Measurements from ENCODE around the gene MCM8.

MCM8 gene

DNA sequence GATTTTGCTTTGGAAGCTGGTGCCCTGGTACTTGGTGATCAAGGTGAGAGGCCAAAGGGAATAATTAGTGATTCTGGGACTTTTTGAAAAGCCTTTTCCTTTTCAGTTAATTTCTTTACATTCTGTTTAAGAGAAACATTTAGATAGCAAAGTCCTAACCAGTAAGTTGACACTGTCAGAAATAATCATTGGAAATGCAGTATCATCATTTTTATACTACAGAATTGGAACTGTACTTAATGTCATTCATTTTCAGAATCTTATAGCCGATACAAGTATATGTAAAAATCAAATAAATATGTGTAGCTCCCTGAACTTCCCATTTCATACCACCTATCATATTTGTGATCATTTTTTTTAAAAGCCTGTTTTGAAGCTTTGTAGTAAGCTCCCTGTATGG, 27.5 kb downstream of the MCM8 start:
- no peak for TF ChIP-seq EZH2 (IDR thresholded peaks at IDR 0.05; ENCODE audit: borderline replicate concordance, low read depth, low read length, severe bottlenecking)
- TF ChIP-seq, protein P1, sequence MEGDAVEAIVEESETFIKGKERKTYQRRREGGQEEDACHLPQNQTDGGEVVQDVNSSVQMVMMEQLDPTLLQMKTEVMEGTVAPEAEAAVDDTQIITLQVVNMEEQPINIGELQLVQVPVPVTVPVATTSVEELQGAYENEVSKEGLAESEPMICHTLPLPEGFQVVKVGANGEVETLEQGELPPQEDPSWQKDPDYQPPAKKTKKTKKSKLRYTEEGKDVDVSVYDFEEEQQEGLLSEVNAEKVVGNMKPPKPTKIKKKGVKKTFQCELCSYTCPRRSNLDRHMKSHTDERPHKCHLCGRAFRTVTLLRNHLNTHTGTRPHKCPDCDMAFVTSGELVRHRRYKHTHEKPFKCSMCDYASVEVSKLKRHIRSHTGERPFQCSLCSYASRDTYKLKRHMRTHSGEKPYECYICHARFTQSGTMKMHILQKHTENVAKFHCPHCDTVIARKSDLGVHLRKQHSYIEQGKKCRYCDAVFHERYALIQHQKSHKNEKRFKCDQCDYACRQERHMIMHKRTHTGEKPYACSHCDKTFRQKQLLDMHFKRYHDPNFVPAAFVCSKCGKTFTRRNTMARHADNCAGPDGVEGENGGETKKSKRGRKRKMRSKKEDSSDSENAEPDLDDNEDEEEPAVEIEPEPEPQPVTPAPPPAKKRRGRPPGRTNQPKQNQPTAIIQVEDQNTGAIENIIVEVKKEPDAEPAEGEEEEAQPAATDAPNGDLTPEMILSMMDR (IDR thresholded peaks at IDR 0.05; ENCODE audit: borderline replicate concordance, extremely low read depth, low read length, poor library complexity, severe bottlenecking), result no peak
- H2AFZ ChIP-seq (ENCODE audit: low read depth, low read length), result no peak overlapping the region
- ATAC-seq (ENCODE audit: insufficient read depth, low read depth) (no peak), DNase-seq (no peak)
- H3K9ac ChIP-seq (ENCODE audit: low read depth, low read length), result no peak overlapping the region
- no peaks in the 10 kb centered on the region for H3K27me3 ChIP-seq (ENCODE audit: insufficient read depth, low read length, poor library complexity)
- H3K27ac ChIP-seq (ENCODE audit: low read length), result no peak overlapping the region
- no peaks in the 10 kb centered on the region for H3K4me1 ChIP-seq (ENCODE audit: insufficient read depth, low read length)
- no peaks in the 10 kb centered on the region; the same call in 1 of the 2 replicates for H4K20me1 ChIP-seq (ENCODE audit: insufficient read depth, low read length)
- H3K4me2 ChIP-seq (ENCODE audit: insufficient read depth, low read length), result no peak overlapping the region
- no peaks in the 10 kb centered on the region for H3K79me2 ChIP-seq (ENCODE audit: insufficient read depth, low read length)
- H3K4me3 ChIP-seq (ENCODE audit: low read depth in 1 of 2, low read length in 2 of 2), result no peak overlapping the region
- H3K36me3 ChIP-seq (ENCODE audit: insufficient read depth, low read length), result peaks cover 95% of the 10 kb centered on the region
- H3K9me3 ChIP-seq (ENCODE audit: insufficient read depth, low read length, severe bottlenecking), result no peaks in the 10 kb centered on the region

DNA sequence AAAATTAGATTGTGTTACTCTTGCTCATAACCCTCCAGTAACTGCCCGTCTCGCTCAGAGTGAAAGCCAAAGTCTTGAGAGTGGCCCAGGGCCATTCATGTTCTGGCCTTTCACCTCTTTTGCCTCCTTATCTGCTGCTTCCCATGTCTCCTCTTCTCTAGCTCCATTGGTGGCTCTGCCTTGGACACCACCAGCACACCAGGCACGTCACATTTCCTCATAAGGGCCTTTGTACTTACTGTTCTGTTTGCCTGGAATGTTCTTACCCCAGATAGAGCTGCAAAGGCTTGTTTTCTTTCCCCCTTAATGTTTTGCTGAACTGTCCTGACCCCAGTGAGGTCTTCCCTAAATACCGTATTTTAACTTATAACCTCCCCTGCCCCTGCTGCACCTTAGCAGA, 29.3 kb downstream of the MCM8 start:
- no peaks in the 10 kb centered on the region for H3K9me3 ChIP-seq (ENCODE audit: insufficient read depth, low read length, severe bottlenecking)
- H3K27ac ChIP-seq (ENCODE audit: low read length), result no peak overlapping the region
- H2AFZ ChIP-seq (ENCODE audit: low read depth, low read length), result no peak overlapping the region
- peaks cover 93% of the 10 kb centered on the region for H3K36me3 ChIP-seq (ENCODE audit: insufficient read depth, low read length)
- no peaks in the 10 kb centered on the region for H3K27me3 ChIP-seq (ENCODE audit: insufficient read depth, low read length, poor library complexity)
- H3K4me3 ChIP-seq (ENCODE audit: low read depth in 1 of 2, low read length in 2 of 2), result no peak overlapping the region
- no peak overlapping the region for H3K9ac ChIP-seq (ENCODE audit: low read depth, low read length)
- no peak for DNase-seq
- no peaks in the 10 kb centered on the region for H3K79me2 ChIP-seq (ENCODE audit: insufficient read depth, low read length)
- no peaks in the 10 kb centered on the region; the same call in 1 of the 2 replicates for H4K20me1 ChIP-seq (ENCODE audit: insufficient read depth, low read length)
- no peak overlapping the region for H3K4me2 ChIP-seq (ENCODE audit: insufficient read depth, low read length)
- TF ChIP-seq, protein P1 (IDR thresholded peaks at IDR 0.05; ENCODE audit: borderline replicate concordance, extremely low read depth, low read length, poor library complexity, severe bottlenecking), result no peak
- H3K4me1 ChIP-seq (ENCODE audit: insufficient read depth, low read length), result no peaks in the 10 kb centered on the region
- ATAC-seq (ENCODE audit: insufficient read depth, low read depth), result no peak

DNA sequence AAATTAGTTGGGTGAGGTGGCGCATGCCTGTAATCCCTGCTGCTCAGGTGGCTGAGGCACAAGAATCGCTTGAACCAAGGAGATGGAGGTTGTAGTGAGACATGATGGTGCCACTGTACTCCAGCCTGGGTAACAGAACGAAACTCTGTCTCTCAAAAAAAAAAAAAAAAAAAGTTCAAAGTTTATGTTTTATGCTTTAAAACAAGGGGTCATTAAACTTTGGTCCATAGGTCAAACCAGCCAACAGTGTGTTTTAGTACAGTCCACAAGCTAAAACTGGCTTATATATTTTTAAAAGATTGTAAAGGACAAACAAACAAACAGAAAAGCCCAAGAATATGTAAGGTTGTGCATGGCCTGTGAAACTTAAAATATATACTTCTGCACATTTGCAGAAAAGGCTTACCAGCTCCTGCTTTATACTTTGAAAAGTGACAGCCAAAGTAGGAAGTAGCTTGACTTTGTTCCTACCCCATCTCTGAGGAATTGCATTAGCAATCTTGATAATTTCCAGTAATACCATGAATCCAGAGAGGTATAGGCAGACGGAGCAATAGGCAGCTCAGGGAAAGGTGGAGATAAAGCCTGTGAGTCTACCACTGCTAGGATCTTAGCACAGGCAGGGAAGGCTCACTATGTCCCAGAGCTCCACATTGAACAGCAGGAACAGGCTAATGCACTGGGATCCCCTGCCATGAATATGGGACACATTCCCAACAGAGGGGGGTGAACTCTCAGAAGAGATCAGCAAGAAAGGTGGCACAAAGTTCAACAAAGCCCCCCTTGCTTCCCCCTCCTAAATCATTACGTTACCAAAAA, 30.5 kb downstream of the MCM8 start:
- Histone ChIP-seq H3K4me1 (ENCODE audit: insufficient read depth, low read length) (no peaks in the 10 kb centered on the region), H3K36me3 (ENCODE audit: insufficient read depth, low read length) (peaks cover 95% of the 10 kb centered on the region)
- no peak for DNase-seq

More for the DNA sequence above, 30.5 kb downstream of the MCM8 start:
- H3K27ac ChIP-seq (ENCODE audit: low read length), result no peak overlapping the region
- no peak overlapping the region for H3K4me2 ChIP-seq (ENCODE audit: insufficient read depth, low read length)
- H3K9ac ChIP-seq (ENCODE audit: low read depth, low read length), result no peak overlapping the region
- H3K79me2 ChIP-seq (ENCODE audit: insufficient read depth, low read length), result no peaks in the 10 kb centered on the region
- no peaks in the 10 kb centered on the region for H3K27me3 ChIP-seq (ENCODE audit: insufficient read depth, low read length, poor library complexity)
- H4K20me1 ChIP-seq (ENCODE audit: insufficient read depth, low read length), result no peaks in the 10 kb centered on the region
- ATAC-seq (ENCODE audit: insufficient read depth, low read depth), result no peak
- no peak overlapping the region for H2AFZ ChIP-seq (ENCODE audit: low read depth, low read length)
- no peak overlapping the region for H3K4me3 ChIP-seq (ENCODE audit: low read depth in 1 of 2, low read length in 2 of 2)
- TF ChIP-seq, protein P1 (IDR thresholded peaks at IDR 0.05; ENCODE audit: borderline replicate concordance, extremely low read depth, low read length, poor library complexity, severe bottlenecking), result no peak
- no peak for TF ChIP-seq EZH2 (IDR thresholded peaks at IDR 0.05; ENCODE audit: borderline replicate concordance, low read depth, low read length, severe bottlenecking)
- H3K9me3 ChIP-seq (ENCODE audit: insufficient read depth, low read length, severe bottlenecking), result no peaks in the 10 kb centered on the region
